Fibroblast of villous mesenchyme (primary cell): ENCODE measurements around the gene SRPK2. TPM values are rescaled to one million over a fixed set of nuclear protein-coding genes. Genes with fewer than 3 reads are reported as not detected.

Experiments used
- DNase-seq: peaks from one replicate; pipeline ENCODE4 v3.0.0-alpha.2; 2010; ENCODE audit warnings: low read depth
- H3K4me3 ChIP-seq: 2 replicates; pipeline ENCODE4 v1.5.1; 2011; ENCODE audit warnings: low read depth, mild to moderate bottlenecking, low read length
- CTCF ChIP-seq: IDR thresholded peaks from 2 replicates; pipeline ENCODE4 v1.5.1; 2012; ENCODE audit warnings: low read depth, mild to moderate bottlenecking, low read length; ENCODE audit not compliant: insufficient read depth
- total RNA-seq: library from RNA; depleted of rRNA; stranded (reverse); fragments of >200 nt; gene quantifications from 2 replicates; pipeline ENCODE4 v1.2.3, GENCODE V29; 2012

The SRPK2 gene
- total RNA-seq, 1 donor = 60.9 TPM

- H3K4me3 ChIP-seq = no peak overlapping the region
- no peak for TF ChIP-seq CTCF
- no peak for DNase-seq
These were observed 178.0 kb downstream of the SRPK2 start for GRCh38 chr7:105210721-105211205.

GRCh38 chr7:105209870-105210269, 178.9 kb downstream of the SRPK2 start:
- no peak overlapping the region for H3K4me3 ChIP-seq
- no peak for DNase-seq
- no peak for TF ChIP-seq CTCF

GRCh38 chr7:105209433-105209832, 179.3 kb downstream of the SRPK2 start:
- no peak overlapping the region for H3K4me3 ChIP-seq
- no peak for TF ChIP-seq CTCF
- DNase-seq = no peak

- H3K4me3 ChIP-seq = no peak overlapping the region
- DNase-seq = no peak
- TF ChIP-seq CTCF = no peak
These were observed 181.7 kb downstream of the SRPK2 start for GRCh38 chr7:105206985-105207384.

GRCh38 chr7:105205592-105206237, 183.0 kb downstream of the SRPK2 start:
- H3K4me3 ChIP-seq = no peak overlapping the region
- DNase-seq = no peak
- no peak for TF ChIP-seq CTCF

- no peak for TF ChIP-seq CTCF
- DNase-seq = no peak
- H3K4me3 ChIP-seq = no peak overlapping the region
These were observed 183.8 kb downstream of the SRPK2 start for GRCh38 chr7:105204953-105205352.

- no peak for TF ChIP-seq CTCF
- H3K4me3 ChIP-seq = no peak overlapping the region
- DNase-seq = no peak
These were observed 184.2 kb downstream of the SRPK2 start for GRCh38 chr7:105204520-105204919.
